Measurements from ENCODE around the gene XNDC1N. TPM values are rescaled to one million over a fixed set of nuclear protein-coding genes. Genes with fewer than 3 reads are reported as not detected.
"Not testable (repeated sequence)": the region's sequence is repeated elsewhere in the genome, so short reads cannot be mapped to it uniquely, and the experiment has no call there.

Gene XNDC1N
- polyA plus RNA-seq, 1 of the 3 experiments (the other 2 are of a cell fraction): 3.4 TPM

- TF ChIP-seq CTCF (IDR thresholded peaks at IDR 0.05): no peak
Measured at GRCh38 chr11:71908218-71908617, 20.2 kb downstream of the XNDC1N start (continued).

- H3K27ac ChIP-seq (ENCODE audit: low read depth in 2 of 2, low read length in 1 of 2); POLR2A ChIA-PET; H3K36me3 ChIP-seq (replicated peaks in 1 of 2; ENCODE audit: control insufficient read depth in 1 of 2, insufficient read depth in 2 of 2, low read length in 1 of 2); H3K4me3 ChIP-seq (ENCODE audit: low read depth in 2 of 2, low read length in 1 of 2); H3K79me2 ChIP-seq (ENCODE audit: insufficient read depth); H3K9me2 ChIP-seq; CTCF ChIA-PET; H3K9ac ChIP-seq; DNase-seq; H3K27me3 ChIP-seq (ENCODE audit: insufficient read depth); H3K4me1 ChIP-seq (ENCODE audit: control insufficient read depth in 1 of 2, insufficient read depth in 2 of 2, low read depth in 1 of 2, low read length in 1 of 2); H3K9me3 ChIP-seq; H3F3A ChIP-seq (replicated peaks; ENCODE audit: insufficient read depth); H2AFZ ChIP-seq (ENCODE audit: low read depth); H3K4me2 ChIP-seq; H4K20me1 ChIP-seq (ENCODE audit: insufficient read depth): not testable (repeated sequence)
- WGBS (ENCODE audit: low lambda C conversion rate): 84% methylated on average over 11 of the region's 14 CpGs
Measured at GRCh38 chr11:71901137-71901536, 27.3 kb downstream of the XNDC1N start.

GRCh38 chr11:71895961-71896360 is 32.4 kb downstream of the XNDC1N start:
- Histone ChIP-seq H3K9ac (no peak overlapping the region), H3K27ac (ENCODE audit: low read depth in 2 of 2, low read length in 1 of 2) (no peak overlapping the region), H3K9me2 (no peaks in the 10 kb centered on the region), H3K4me1 (ENCODE audit: control insufficient read depth in 1 of 2, insufficient read depth in 2 of 2, low read depth in 1 of 2, low read length in 1 of 2) (no peaks in the 10 kb centered on the region), H3K79me2 (ENCODE audit: insufficient read depth) (no peaks in the 10 kb centered on the region), H2AFZ (ENCODE audit: low read depth) (no peak overlapping the region), H3K4me3 (ENCODE audit: low read depth in 2 of 2, low read length in 1 of 2) (no peak overlapping the region), H3F3A (replicated peaks; ENCODE audit: insufficient read depth) (no peaks in the 10 kb centered on the region), H3K4me2 (no peak overlapping the region), H4K20me1 (ENCODE audit: insufficient read depth) (no peaks in the 10 kb centered on the region), H3K27me3 (ENCODE audit: insufficient read depth) (no peaks in the 10 kb centered on the region), H3K9me3 (no peaks in the 10 kb centered on the region), H3K36me3 (replicated peaks in 1 of 2; ENCODE audit: control insufficient read depth in 1 of 2, insufficient read depth in 2 of 2, low read length in 1 of 2) (no peaks in the 10 kb centered on the region)
- CTCF ChIA-PET: no interaction called here
- no peak for DNase-seq
- WGBS (ENCODE audit: low lambda C conversion rate): 97% methylated on average over 12 of the region's 12 CpGs
- POLR2A ChIA-PET: no interaction called here
- TF ChIP-seq TEAD4 (IDR thresholded peaks at IDR 0.05; ENCODE audit: borderline replicate concordance, insufficient read depth): no peak

GRCh38 chr11:71889181-71889872 is 39.1 kb downstream of the XNDC1N start:
- H3K27me3 ChIP-seq (ENCODE audit: insufficient read depth); H3K79me2 ChIP-seq (ENCODE audit: insufficient read depth); H3K9me3 ChIP-seq; H3K9me2 ChIP-seq; CTCF ChIA-PET; POLR2A ChIA-PET; H3K4me1 ChIP-seq (ENCODE audit: control insufficient read depth in 1 of 2, insufficient read depth in 2 of 2, low read depth in 1 of 2, low read length in 1 of 2); H3K4me2 ChIP-seq; H3K36me3 ChIP-seq (replicated peaks in 1 of 2; ENCODE audit: control insufficient read depth in 1 of 2, insufficient read depth in 2 of 2, low read length in 1 of 2); H3F3A ChIP-seq (replicated peaks; ENCODE audit: insufficient read depth); H4K20me1 ChIP-seq (ENCODE audit: insufficient read depth); H3K27ac ChIP-seq (ENCODE audit: low read depth in 2 of 2, low read length in 1 of 2); H3K4me3 ChIP-seq (ENCODE audit: low read depth in 2 of 2, low read length in 1 of 2); H3K9ac ChIP-seq; H2AFZ ChIP-seq (ENCODE audit: low read depth); DNase-seq: not testable (repeated sequence)
- 96% methylated on average over 14 of the region's 14 CpGs for WGBS (ENCODE audit: low lambda C conversion rate)

GRCh38 chr11:71888335-71889010 is 39.9 kb downstream of the XNDC1N start:
- H4K20me1 ChIP-seq (ENCODE audit: insufficient read depth); H3K9ac ChIP-seq; CTCF ChIA-PET; H3K27me3 ChIP-seq (ENCODE audit: insufficient read depth); H3K9me3 ChIP-seq; H3F3A ChIP-seq (replicated peaks; ENCODE audit: insufficient read depth); DNase-seq; H3K36me3 ChIP-seq (replicated peaks in 1 of 2; ENCODE audit: control insufficient read depth in 1 of 2, insufficient read depth in 2 of 2, low read length in 1 of 2); POLR2A ChIA-PET; H3K4me2 ChIP-seq; H3K9me2 ChIP-seq; H3K4me3 ChIP-seq (ENCODE audit: low read depth in 2 of 2, low read length in 1 of 2); H3K79me2 ChIP-seq (ENCODE audit: insufficient read depth); H3K27ac ChIP-seq (ENCODE audit: low read depth in 2 of 2, low read length in 1 of 2); H2AFZ ChIP-seq (ENCODE audit: low read depth); H3K4me1 ChIP-seq (ENCODE audit: control insufficient read depth in 1 of 2, insufficient read depth in 2 of 2, low read depth in 1 of 2, low read length in 1 of 2): not testable (repeated sequence)
- WGBS (ENCODE audit: low lambda C conversion rate): 85% methylated on average over 14 of the region's 14 CpGs

DNA sequence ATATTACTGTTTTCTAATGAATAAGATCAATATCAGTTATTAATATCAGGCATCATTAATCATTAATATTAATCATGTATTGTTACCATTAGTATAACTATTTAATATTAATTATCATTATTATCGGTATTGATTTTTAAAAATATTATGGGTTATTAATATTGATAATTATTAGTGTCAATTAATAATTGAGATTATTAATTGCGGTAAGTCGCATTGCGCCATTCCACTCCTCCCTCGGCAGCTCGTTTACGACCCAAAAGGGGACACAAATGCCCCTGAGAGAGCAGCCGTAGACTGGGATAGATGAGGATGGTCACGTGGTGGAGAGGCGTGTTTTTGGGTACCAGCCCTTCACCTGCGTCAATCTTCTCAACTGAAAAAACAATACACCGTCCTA is 42.6 kb downstream of the XNDC1N start:
- H3K27ac ChIP-seq (ENCODE audit: low read depth in 2 of 2, low read length in 1 of 2); DNase-seq; H3K79me2 ChIP-seq (ENCODE audit: insufficient read depth); H3K36me3 ChIP-seq (replicated peaks in 1 of 2; ENCODE audit: control insufficient read depth in 1 of 2, insufficient read depth in 2 of 2, low read length in 1 of 2); H4K20me1 ChIP-seq (ENCODE audit: insufficient read depth); H3K4me2 ChIP-seq; H3K4me1 ChIP-seq (ENCODE audit: control insufficient read depth in 1 of 2, insufficient read depth in 2 of 2, low read depth in 1 of 2, low read length in 1 of 2); H3K4me3 ChIP-seq (ENCODE audit: low read depth in 2 of 2, low read length in 1 of 2); H3K27me3 ChIP-seq (ENCODE audit: insufficient read depth); H2AFZ ChIP-seq (ENCODE audit: low read depth); H3F3A ChIP-seq (replicated peaks; ENCODE audit: insufficient read depth); H3K9me3 ChIP-seq; H3K9me2 ChIP-seq; H3K9ac ChIP-seq; CTCF ChIA-PET; POLR2A ChIA-PET: not testable (repeated sequence)
- 93% methylated on average over 12 of the region's 12 CpGs for WGBS (ENCODE audit: low lambda C conversion rate)
